SK-N-MC (cell line): Measurements from ENCODE around the gene MIA2.
"Not testable (repeated sequence)": the region's sequence is repeated elsewhere in the genome, so short reads cannot be mapped to it uniquely, and the experiment has no call there.

Source experiments
- DNase-seq: peaks from one replicate; pipeline ENCODE4 v3.0.0-alpha.2; 2011; ENCODE audit warnings: low read depth, low spot score
- H3K27ac ChIP-seq: fragments of 200-600 bp; sonication (generic); 2 replicates; pipeline ENCODE4 v1.5.1; 2016; ENCODE audit warnings: mixed run types
- H3K36me3 ChIP-seq: fragments of 200-600 bp; sonication (generic); 2 replicates; pipeline ENCODE4 v1.6.1; 2017; ENCODE audit warnings: antibody characterized with exemption, low read length, mixed read lengths; ENCODE audit not compliant: insufficient read depth
- H3K4me3 ChIP-seq: fragments of 200-600 bp; sonication (generic); 2 replicates; pipeline ENCODE4 v1.5.1; 2016
- H3K9ac ChIP-seq: fragments of 200-600 bp; sonication (generic); 2 replicates; pipeline ENCODE4 v1.8.0; 2017; ENCODE audit warnings: mixed run types, mixed read lengths; ENCODE audit not compliant: insufficient read length
- H3K9me3 ChIP-seq: fragments of 200-600 bp; sonication (generic); 2 replicates; pipeline ENCODE4 v1.6.1; 2017; ENCODE audit warnings: low read depth, mild to moderate bottlenecking, antibody characterized with exemption, low read length, moderate library complexity, mixed read lengths
- EZH2 ChIP-seq: fragments of 200-600 bp; sonication (generic); IDR thresholded peaks from one replicate; pipeline ENCODE4 v1.6.1; 2017; ENCODE audit warnings: antibody characterized with exemption
- FOXP2 ChIP-seq: optimal IDR thresholded peaks from 2 replicates; pipeline ENCODE3; 2011; ENCODE audit warnings: mild to moderate bottlenecking, moderate library complexity; ENCODE audit not compliant: insufficient read depth; ENCODE audit errors: extremely low read length, control extremely low read depth
- POLR2AphosphoS5 ChIP-seq: IDR thresholded peaks from 2 replicates; pipeline ENCODE4 v1.6.1; 2012; ENCODE audit warnings: mild to moderate bottlenecking, low read depth, low read length, borderline replicate concordance

The MIA2 gene

DNA sequence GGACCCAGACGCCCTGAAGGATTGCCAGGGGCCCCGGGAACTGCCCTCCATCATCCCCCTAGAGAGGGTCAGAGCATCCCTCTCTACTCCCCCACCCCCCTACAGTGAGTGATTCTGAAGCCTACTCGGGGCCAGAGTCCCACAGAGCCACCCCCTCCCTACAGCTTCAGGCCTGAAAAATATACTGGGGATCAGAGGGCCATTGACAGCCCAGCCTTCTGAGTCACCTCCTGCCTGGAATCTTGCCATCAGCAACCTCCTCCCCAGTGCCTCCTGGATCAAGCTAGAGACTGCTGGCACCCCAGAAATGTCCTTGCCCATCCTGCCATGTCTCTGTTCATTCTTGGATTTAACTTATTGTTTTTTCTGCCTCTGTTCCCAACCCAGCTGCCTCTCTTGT lies 21.7 kb upstream of the MIA2 start:
- no peak overlapping the region for H3K27ac ChIP-seq
- no peak overlapping the region for H3K9ac ChIP-seq
- H3K9me3 ChIP-seq = no peaks in the 10 kb centered on the region
- no peak overlapping the region for H3K4me3 ChIP-seq
- DNase-seq = no peak
- H3K36me3 ChIP-seq = no peaks in the 10 kb centered on the region
- no peak for TF ChIP-seq POLR2AphosphoS5
- TF ChIP-seq EZH2 = no peak

DNA sequence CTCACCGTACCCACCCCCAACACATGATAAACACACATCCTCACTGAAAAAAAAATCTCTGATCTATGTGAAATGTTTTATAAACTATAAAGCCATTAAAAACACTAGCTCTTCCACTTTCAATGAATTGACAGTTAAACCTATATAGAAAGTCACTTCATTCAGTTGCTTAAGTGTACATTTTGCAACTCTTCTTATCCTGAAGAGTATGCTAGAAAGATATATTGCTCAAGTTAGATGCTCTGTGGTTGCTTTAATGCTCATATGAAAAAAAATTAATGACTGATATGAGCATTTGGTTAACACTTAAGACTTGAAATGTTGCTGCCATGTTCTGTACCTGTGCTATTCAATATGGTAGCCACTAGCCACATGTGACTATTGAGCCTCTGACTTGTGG lies 21.0 kb upstream of the MIA2 start:
- Histone ChIP-seq H3K36me3 (no peaks in the 10 kb centered on the region), H3K27ac (no peak overlapping the region), H3K4me3 (no peak overlapping the region), H3K9ac (no peak overlapping the region), H3K9me3 (no peaks in the 10 kb centered on the region)
- TF ChIP-seq FOXP2 (no peak), POLR2AphosphoS5 (no peak), EZH2 (no peak)
- no peak for DNase-seq

DNA sequence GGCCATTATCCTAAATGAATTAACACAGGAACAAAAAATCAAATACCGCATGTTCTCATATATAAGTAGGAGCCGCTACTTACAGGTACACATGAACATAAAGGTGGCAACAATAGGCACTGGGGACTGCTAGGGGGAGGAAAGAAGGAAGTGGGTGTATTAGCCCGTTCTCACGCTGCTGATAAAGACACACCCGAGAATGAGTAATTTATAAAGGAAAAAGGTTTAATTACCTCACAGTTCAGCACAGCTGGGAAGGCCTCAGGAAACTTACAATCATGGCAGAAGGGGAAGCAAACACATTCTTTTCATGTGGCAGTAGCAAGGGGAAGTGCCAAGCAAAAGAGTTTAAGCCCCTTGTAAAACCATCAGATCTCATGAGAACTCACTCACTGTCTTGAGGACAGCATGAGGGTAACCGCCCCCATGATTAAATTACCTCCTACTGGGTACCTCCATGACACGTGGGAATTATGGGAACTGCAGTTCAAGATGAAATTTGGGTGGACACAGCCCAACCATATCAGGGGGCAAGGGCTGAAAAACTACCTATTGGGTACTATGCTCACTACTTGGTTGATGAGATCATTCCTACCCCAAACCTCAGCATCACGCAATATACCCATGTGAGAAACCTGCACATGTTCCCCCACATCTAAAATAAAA lies 16.4 kb upstream of the MIA2 start:
- Histone ChIP-seq H3K9ac (no peak overlapping the region), H3K9me3 (no peaks in the 10 kb centered on the region), H3K4me3 (no peak overlapping the region), H3K36me3 (no peaks in the 10 kb centered on the region), H3K27ac (no peak overlapping the region)
- TF ChIP-seq FOXP2 (no peak), EZH2 (no peak), POLR2AphosphoS5 (no peak)
- DNase-seq = no peak

- H3K9ac ChIP-seq = no peak overlapping the region
- no peak overlapping the region for H3K27ac ChIP-seq
- H3K9me3 ChIP-seq = no peaks in the 10 kb centered on the region
- DNase-seq = no peak
- TF ChIP-seq EZH2 (no peak), FOXP2 (no peak), POLR2AphosphoS5 (no peak)
- H3K36me3 ChIP-seq = no peaks in the 10 kb centered on the region
- H3K4me3 ChIP-seq = no peak overlapping the region
Observed at GRCh38 chr14:39218171-39218769, 15.4 kb upstream of the MIA2 start.

- TF ChIP-seq EZH2 (no peak), POLR2AphosphoS5 (no peak), FOXP2 (no peak)
- DNase-seq = no peak
- H3K4me3 ChIP-seq = no peak overlapping the region
- H3K9me3 ChIP-seq = no peaks in the 10 kb centered on the region
- no peaks in the 10 kb centered on the region for H3K36me3 ChIP-seq
- H3K9ac ChIP-seq = no peak overlapping the region
- H3K27ac ChIP-seq = no peak overlapping the region
Observed at GRCh38 chr14:39219075-39219499, 14.6 kb upstream of the MIA2 start.

- H3K9me3 ChIP-seq, H3K36me3 ChIP-seq, H3K27ac ChIP-seq, H3K4me3 ChIP-seq, H3K9ac ChIP-seq, DNase-seq: not testable (repeated sequence)
Observed at GRCh38 chr14:39220473-39220872, 13.2 kb upstream of the MIA2 start.

- Histone ChIP-seq H3K9ac (no peak overlapping the region), H3K4me3 (no peak overlapping the region), H3K27ac (no peak overlapping the region)
Observed at GRCh38 chr14:39228044-39228443, 5.7 kb upstream of the MIA2 start.

GRCh38 chr14:39228509-39229221 lies 5.0 kb upstream of the MIA2 start:
- Histone ChIP-seq H3K9me3 (no peaks in the 10 kb centered on the region), H3K9ac (no peak overlapping the region), H3K4me3 (no peak overlapping the region), H3K27ac (no peak overlapping the region), H3K36me3 (no peaks in the 10 kb centered on the region)
- TF ChIP-seq FOXP2 (no peak), EZH2 (no peak), POLR2AphosphoS5 (no peak)
- DNase-seq = no peak

More at GRCh38 chr14:39228044-39228443, 5.7 kb upstream of the MIA2 start:
- no peak for DNase-seq
- Histone ChIP-seq H3K9me3 (no peaks in the 10 kb centered on the region), H3K36me3 (no peaks in the 10 kb centered on the region)
- no peak for TF ChIP-seq POLR2AphosphoS5
- no peak for TF ChIP-seq FOXP2
- no peak for TF ChIP-seq EZH2

DNA sequence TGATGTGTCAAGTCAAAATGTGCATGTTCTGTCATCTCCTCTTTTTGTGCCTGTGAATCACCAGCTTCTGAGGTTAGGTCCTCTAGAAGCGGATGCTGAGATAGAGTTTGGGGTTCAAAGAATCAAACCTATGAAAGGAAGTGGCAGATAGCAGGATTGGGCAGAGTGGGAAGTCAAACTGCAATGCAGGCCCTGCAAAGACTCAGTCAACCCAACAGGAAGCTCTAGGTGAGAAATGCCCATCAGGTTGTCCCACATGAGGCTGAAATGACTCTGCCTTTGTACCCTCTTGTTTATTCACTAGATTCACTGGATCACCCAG lies 4.5 kb upstream of the MIA2 start:
- H3K9ac ChIP-seq = no peak overlapping the region
- no peak overlapping the region for H3K4me3 ChIP-seq
- H3K36me3 ChIP-seq = no peaks in the 10 kb centered on the region
- no peak overlapping the region for H3K27ac ChIP-seq
- no peaks in the 10 kb centered on the region for H3K9me3 ChIP-seq
- TF ChIP-seq FOXP2 = no peak
- no peak for TF ChIP-seq POLR2AphosphoS5
- no peak for TF ChIP-seq EZH2
- no peak for DNase-seq
